Activated CD4-positive, alpha-beta T cell treated with anti-CD3 and anti-CD28 coated beads, Interleukin-2, Interleukin-6, amounts not matched to agents 100 ng/mL and 50 ng/mL, durations not matched to agents 16 hours and 8 hours (primary cell): ENCODE measurements around the gene COL4A2.
"Not testable (repeated sequence)": the region's sequence is repeated elsewhere in the genome, so short reads cannot be mapped to it uniquely, and the experiment has no call there.

Source experiments
- DNase-seq: peaks from one replicate; pipeline ENCODE4 v3.0.0-alpha.2; 2020

The COL4A2 gene

DNA sequence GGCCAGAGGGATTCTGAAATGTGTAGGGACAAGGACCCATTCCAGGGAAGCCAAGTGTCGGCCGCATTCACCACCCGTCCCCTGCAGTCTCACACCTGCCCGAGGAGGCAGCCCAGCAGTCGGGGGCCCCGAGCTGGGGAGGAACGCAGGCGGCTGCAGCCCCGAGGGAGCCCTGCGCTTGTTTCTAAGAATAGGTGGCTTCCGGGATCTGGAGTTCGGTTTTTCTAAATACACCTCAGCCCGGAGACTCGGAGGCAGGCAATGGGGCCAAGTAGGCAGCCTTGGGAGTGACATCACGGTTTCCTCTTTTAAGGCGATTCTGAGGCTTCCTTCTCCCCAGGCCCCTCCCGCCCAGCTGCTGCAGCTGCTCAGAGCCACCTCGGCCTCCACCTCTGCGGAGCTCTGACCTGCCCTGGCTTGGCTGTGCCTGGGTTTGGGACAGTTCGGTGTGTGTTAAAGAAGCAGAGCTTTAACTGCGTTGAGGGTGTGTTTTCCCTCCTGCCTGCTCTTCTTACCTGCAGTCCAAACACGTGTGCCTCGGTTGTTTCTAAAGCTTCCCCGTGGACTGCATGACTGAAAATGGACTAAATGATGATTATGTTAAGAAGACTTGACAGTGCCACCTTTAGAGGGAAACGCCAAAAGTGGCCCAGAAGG, 80.5 kb downstream of the COL4A2 start:
- peak; percentile 16 for DNase-seq

DNA sequence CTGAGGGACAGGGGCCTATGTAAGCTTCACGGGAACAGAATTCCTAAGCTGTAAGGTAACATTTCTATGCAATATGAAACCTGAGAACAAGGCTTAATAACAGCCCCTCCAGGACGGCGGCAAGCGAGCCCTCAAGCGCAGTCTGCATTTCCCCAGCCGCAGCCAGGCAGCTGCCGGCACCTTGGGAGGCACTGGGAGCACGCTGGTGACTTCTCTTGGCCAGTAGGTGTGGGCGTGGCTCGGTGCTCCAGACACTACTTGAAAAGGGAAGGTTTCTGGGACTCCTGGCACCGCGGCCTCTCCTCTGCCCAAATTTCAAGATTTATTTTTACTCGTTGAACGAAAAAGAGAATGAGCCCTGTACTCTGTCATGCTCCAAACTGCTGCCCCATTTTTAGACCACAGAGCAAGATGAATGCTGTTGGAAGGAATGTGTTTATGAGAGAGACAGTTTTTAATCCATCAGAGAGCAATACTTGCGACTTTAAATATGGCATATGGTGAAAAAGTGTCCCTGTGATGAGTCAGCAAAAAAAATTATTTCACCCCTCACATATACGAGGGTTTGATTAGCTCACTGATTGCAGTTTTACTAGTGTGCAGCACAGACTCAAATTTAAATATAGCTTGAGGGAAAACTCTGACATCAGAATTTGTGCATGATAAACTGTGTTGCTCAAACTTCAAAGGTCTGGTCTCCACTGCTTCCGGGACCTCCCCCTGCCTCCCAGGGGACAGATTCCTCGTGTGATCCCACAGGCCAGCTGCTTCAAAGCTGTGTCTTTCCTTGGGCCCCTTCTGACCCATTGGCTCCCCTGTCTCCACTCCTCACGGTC, 81.2 kb downstream of the COL4A2 start:
- DNase-seq: no peak

DNA sequence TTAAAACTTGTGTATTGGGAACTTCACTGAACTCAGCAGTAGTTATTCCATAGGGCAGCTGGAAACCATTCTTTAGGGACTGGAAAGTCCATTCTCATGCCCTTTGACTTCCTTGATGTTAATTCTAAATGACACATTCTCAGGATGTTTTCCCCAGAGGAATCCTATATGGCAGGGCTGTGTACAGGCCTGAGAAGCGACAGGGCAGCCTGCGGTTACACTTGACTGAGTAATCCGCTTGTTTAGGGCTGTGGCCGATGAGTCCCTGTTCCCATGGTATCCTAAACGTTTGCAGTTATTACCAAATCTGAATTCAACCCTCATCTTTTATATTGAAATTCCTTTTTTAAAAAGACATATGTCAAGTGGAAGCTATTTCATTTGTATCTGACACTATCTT, 83.5 kb downstream of the COL4A2 start:
- no peak for DNase-seq

DNA sequence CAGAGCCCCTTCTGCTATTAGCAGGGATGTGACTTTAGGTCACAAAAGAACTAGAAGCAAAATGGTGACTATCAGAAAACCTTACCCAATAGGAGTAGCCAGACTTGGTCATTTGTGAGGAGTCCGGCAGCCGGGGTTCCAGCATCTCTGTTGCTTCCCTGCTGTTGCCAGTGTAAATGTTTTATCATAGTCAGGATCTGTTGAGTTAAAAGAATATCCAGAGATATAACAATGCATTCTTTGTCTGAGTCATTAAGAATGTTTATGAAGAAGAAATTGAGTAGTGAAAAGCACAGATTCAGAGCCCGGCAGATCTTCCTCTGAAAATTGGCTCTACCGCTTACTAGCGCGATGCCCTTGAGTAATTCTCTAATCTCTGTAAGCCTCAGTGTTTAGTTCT, 84.2 kb downstream of the COL4A2 start:
- DNase-seq: no peak

DNA sequence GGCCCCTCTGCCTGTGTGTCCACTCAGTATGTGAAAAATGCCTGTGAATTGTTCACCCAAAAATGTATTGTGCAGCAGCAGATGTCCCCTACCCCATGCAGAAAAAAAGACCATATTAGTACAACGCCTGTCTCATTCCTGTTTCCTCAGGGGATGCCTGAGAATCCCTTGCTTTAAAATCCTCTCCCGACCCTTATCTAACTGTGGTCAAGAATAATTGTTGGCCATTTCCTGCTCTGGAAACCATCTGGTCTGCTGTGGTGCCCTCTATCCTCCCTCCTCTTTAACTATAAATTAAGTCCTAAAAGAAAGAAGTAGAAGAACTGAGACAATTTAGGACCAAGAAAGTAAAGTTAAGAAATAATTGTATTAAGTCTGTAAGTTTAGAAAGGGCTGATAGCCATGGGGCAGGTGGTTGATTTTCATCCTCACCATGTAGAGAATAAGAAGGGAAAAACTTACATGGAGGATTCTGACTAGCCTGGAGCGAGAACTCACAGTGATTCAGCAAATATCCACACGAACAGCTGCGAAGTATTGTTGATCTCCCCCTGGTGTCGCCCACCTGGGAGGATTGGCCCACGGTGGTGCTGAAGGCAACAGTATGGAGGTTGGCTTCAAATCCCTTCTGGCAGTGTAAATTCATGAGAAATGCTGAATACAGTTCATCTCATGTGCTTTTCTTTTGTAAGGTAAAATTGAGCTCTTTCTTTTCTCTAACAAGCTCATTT, 85.6 kb downstream of the COL4A2 start:
- DNase-seq: no peak

DNA sequence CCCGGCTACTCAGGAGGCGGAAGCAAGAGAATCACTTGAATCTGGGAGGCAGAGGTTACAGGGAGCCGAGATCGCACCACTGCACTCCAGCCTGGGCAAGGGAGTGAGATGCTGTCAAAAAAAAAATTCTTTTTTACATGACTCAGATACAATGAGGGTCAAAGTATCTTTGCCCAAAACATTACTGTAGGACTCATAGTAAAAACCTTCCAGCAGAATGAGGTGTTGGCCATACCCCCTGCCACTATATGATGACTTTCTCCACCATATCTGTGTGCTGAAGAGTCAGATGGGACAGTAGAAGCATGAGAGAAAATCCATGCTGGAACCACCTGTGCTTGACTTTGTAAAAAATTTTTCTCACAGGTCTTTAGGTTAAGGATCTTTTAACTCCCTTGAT, 86.7 kb downstream of the COL4A2 start:
- DNase-seq: no peak

DNA sequence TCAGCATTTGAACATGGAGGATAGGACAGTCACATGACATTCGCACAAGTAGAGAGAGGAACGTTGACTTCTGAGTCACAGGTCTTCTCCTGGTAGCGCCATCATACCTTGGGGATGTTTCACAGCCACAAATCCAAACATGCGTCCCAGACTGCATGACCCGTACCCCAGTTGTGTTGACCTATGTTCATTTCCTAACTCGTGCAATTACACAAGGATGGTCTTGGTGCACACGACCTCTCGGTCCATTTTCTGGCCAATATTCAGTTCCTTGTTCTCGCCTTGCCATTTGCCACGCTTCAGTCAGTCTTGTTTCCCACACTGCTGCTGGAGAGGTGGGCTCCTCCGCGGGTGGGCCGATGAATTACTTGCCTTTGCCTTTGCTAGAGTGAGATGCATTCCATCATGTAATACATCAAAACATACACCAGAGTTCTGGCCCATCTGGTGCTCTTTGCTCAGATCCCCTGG, 87.3 kb downstream of the COL4A2 start:
- no peak for DNase-seq

DNA sequence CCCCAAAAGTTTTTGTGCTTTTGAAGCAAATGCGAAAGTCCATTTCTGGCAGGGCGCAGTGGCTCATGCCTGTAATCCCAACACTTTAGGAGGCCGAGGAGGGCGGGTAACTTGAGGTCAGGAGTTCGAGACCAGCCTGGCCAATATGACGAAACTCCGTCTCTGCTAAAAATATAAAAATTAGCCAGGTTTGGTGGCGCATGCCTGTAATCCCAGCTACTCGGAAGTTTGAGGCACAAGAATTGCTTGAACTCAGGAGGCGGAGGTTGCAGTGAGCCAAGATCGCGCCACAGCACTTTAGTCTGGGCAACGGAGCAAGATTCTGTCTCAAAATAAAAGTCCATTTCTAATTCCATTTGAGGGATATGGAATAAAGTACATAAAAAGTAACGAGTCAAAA, 88.5 kb downstream of the COL4A2 start:
- DNase-seq: not testable (repeated sequence)

DNA sequence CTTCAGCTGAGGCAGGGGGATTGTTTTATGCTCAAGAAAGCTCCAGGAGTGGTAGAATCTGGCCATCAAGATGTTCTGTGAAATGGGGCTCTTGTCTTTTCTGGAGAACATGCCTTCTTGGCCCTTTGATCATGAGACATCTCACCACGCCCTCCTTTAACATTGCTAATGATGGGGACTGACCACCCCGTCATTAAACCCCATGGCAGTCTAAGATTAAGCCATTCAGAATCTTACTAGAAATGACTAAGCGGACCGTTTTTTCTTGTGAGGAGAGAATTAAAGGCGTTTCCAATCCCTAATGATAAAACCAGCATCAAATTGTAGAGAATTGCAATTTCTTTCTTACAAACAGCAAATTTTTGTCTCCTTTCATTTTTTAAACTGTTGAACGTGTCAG, 89.4 kb downstream of the COL4A2 start:
- no peak for DNase-seq

DNA sequence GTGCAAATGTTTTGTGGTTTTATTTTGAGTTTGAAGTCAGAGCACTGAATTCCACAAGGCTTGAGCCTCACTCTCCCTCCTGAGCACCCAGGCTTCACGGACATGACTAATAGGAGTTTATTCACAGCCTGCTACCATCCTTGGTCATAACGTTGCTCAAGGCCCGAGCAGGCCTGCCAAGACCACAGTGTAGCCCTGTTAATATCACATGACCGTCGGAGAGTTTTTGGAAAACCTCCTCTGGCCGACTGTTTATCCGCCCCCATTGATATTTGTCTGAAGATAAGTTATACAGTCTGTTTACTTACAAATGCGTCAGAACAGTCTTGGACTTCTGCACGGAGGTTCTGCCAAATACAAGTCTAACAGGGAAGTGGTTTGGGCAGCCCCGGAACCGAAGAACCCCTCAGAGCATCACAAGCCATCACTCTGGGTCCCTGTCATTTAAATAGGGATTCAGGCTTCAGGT, 89.9 kb downstream of the COL4A2 start:
- DNase-seq: no peak

DNA sequence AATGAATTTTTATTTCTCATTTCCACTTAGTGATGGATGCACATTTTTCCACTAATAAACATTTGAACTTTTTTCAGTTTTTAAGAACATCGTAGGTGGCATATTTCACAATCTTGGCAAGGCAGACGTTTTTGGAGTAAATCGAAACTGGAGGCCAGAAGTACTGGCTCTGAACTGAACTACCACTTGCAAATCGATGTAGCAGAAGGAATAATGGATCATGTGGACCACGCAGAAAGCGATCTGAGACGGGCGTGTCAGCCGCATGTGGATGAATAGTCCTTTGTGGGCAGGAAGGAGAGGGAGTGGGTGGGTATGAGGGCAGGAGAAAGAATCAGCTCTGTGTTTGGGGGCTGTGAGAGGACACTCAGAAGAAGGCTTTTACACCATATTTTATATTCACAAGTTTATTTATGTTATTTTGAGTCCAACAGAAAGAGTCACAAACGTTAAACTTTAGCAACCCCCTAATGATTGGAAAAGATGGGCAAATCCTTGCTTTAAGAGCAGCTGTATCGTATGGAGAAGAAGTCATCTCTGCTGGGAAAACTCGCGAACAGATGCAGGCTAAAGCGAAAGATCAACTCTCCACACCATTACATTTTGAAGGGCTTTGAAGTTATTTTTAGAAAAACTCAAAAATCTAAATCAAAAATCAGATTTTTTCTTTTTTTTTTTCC, 90.5 kb downstream of the COL4A2 start:
- DNase-seq: no peak

DNA sequence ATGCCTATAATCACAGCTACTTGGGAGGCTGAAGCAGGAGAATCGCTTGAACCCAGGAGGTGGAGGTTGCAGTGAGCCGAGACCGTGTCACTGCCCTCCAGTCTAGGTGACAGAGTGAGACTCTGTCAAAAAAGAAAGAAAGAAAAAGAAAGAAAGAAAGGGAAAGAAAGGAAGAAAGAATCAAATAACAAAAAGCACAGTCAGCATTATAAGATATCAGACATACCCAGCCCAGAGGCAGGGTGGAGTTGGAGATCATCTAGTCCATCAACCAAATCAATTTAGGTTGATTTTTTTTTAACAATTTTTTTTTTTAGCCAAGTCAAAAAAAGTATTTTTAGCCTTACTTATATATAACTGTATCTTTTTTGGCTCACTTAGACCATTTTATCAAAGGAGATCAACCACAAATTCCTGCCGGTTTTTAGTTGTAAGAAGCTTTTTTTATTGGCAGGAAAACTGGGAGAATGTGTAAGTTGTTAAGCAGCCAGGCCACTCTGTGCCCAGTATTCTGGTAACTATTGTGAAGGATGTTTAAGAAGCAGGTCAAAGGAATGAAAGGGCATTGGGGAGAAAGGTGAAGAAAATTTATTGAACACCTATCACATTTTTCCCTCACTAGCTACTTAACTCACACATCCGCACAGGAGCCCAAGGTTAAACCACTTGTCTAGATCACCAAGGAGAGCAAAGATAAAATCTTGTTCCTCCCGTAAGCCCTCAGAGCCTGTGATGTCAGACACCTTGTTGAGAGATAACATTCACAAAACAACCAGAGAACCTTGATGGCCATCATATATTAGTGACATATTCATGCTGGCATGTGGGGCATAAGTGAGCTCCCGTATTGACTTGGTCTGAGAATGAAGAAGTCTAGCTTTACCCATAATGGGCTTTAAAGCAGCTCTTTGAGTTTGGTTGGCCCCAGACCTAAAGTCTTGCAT, 91.8 kb downstream of the COL4A2 start:
- no peak for DNase-seq

DNA sequence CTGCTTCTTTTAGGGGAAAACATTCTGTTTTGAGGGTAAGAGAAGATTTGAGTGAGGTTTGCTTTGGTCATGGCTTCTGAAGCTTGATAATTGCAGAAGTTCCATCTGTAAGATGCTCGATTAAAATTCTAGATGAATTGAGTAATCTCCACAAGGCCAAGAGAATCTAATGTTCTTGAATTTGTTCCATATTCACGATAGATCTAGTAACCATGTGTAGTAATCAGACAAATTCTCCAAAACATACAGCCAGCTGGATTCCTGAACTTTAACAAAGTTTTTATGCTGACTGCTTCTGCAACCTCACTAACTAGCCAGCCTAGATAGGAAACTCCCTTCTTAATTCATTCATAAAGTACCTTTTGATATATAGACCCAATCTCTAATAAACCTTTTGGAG, 92.7 kb downstream of the COL4A2 start:
- DNase-seq: no peak

DNA sequence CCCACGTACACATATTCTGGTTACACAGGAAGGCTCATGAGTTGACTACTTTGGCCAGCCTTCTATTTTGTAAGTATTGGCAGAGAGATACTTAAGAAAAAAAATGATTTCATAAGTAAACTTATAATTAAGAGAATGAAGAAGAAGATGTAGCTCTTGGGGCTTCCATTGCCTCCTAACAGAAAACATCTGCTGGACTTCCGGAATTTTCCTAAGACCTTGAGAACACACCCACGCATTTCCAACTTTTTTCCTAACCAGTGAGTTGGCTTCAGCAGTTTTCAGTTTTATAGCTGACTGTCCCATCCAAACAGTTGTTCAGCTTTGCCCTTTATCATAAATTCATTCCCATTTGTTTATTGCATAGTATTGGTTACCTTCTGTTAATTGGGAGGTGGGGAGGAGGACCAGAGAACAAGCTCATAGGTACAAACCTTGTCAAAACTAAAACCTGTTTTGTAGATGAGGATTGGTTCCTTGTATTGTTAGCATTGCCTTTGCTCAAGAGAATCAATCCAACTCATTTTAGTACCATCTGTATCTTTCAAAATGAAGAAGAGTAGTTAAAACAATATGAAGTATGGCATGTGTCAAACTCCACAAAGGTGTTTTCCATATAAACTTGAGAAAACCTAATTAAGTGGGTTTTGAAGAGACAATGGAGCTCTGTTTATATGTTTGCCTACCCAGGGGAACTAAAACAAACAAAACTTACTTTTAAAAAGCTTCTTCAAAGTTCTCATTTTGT, 93.9 kb downstream of the COL4A2 start:
- DNase-seq: no peak

DNA sequence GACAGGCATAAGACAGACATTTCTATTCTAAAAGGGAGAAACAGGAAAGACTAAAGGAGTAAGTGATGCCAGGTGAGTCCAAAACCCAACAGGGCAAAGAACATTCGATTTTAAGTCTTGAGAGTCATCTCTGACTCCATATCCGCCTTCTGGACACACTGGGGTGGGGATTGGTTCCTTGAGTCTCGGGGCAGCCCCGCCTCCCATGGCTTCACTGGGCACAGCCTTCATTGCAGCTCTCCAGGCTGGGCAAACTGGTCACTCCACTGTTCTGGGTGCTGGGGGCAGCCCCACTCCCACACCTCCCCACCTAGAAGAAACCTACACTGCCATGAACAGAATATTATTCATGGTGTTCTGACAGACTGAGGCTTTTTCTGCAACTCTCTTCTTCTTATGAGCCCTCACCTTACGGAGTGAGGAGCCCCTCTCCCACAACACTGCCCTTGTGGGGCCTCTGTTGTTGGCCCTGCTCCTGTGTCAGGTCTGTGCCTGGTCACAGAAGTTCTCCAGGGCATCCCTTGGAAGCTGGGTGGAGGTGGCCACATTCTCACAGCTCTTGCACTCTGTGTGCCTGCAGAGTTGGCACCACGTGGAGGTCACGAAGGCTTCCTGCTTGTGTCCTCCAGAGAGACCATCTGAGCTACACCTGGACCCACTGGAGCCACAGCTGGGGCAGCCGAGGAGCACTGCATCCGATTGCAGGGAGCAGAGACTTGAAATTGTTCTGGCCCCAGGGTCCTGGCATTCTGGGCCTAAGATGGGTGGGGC, 95.4 kb downstream of the COL4A2 start:
- DNase-seq: no peak

DNA sequence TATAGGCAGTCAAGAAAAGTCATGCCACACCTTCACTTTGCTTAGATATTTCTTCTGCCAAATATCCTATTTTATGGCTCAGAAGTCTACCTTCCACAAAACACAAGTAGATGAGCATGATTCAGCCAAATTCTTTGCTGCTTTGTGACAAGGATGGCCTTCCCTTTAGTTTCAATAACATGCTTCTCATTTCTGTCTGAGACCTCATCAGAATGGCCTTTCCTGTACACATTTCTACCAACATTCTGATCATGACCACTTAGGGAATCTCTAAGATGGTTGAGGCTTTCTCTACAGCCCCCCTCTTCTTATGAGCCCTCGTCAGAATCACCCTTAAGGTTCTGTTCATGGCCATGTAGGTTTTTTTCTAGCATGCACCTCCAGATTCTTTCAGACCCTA, 96.2 kb downstream of the COL4A2 start:
- DNase-seq: no peak

DNA sequence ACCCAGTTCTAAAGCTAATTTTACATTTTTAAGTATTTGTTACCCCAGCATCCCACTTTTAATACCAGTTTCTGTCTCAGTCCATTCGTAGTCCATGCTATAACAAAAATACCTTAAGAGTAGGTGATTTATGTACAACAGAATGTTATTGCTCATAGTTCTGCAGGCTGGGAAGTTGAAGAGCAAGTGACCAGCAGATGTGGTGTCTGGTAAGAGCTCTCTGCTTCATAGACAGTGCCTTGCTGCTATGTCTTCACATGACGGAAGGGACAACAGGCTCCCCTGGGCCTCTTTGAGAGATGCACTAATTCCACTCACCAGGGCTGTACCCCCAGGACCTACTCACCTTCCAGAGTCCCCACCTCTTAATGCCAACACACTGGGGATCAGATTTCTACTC, 96.6 kb downstream of the COL4A2 start:
- no peak for DNase-seq

DNA sequence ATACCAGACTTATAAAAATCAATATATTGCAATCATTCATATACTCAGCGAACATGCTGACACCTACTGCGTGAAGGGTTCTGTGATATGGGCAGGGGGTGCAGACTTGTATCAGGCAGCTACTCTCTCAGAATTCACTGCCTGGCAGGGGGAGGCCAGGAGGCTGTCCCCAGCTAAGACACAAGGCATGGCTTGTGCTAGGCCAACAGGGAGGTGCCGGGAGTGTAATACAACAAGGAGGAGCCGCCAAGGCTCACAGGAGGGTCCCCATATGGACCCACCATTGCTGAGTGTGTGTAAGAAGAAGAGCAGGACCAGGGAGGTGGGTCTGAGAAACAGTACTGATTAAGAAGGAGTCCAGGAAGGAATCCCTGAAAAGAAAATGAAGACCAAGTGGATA, 97.2 kb downstream of the COL4A2 start:
- no peak for DNase-seq

DNA sequence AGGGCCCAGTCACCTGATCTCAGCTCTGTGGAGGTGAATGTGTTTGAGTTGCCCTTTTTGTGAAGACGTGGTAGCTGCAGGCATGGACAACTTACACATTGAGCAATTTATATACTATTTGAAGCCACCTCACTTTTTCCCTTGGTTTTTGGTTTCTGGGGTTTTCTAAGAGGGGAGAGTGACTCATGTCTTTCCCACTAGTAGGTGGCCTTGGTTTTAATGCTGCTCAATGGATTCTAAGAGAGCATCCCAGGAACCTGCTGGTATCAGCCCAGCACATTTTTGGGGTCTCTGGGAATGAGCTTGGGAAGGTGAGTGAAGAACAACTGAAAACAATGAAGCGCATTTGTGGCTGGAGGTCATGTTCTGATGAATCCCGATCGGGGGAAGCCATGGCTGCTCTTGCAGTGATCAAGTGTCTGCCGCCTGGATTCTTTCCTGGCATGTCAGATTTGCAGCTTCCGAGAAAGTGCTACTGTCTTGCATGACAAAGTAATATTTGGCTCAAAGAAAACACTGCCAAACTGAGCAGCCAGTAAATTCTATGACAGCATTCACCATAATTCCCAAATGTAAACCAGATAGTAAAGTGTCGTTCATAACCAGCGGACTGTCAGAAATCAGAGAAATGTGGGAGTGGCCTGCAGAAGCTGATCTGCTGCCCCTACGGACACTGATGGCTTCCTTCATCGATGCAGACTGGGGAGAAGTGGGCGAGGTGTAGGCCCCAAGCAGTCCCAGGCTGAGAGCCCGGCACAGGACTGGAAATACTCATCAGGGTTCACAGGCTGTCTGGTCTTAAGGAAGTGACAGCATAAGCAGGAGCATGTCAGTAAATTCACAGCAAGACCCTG, 98.7 kb downstream of the COL4A2 start:
- DNase-seq: no peak
